HTERT RPE-1 (cell line): ENCODE data around the gene ANKS1B.

Experiments used
- in situ Hi-C: fragments of 300-500 bp; cut with MboI; formaldehyde crosslinking; loops from 4 replicates; pipeline ENCODE4 v1.14.3; 2020; ENCODE audit warnings: low sequenced_read_pairs

The ANKS1B gene

DNA sequence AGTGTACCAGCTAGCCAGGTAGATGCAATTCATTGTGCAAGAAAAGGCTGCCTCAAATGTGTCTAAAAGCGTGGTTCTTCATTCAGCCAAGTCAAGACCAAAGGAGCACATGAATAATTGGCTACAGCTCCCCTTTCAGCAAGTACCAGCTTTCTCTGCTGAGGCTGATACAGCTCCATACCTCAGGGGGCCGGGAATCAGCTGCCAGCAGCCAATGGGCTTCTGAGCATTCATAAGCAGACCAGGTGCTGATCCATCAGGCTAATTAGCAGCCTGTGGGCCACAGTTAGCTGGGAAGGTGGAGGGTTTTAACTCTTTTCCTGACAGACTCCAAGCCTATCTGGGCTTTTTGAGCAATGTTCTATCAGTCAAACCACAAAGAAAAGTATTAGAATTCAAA lies 1075.0 kb downstream of the ANKS1B start:
- in situ Hi-C loops: no loop called here

DNA sequence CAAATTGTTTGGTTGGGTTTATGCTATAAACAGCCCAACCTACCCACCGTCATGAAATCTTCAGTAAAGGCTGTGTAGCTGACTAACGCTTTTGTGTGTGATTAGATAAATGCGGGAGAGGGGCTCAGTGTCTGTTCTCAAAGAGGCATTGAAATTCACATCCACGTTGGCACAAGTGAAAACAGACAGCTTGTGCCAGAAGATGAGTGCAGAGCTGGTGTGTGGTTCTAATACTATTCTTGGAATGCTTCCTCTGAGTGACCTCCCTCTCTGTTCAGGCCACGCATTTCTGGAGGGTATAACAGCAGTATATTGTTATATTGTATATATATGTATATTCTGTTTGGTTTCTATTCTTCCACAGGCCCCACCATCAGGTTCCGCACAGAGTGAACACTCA lies 1075.9 kb downstream of the ANKS1B start:
- in situ Hi-C loops: no loop called here

GRCh38 chr12:98903875-98904274 lies 1080.9 kb downstream of the ANKS1B start:
- in situ Hi-C loops: no loop called here

DNA sequence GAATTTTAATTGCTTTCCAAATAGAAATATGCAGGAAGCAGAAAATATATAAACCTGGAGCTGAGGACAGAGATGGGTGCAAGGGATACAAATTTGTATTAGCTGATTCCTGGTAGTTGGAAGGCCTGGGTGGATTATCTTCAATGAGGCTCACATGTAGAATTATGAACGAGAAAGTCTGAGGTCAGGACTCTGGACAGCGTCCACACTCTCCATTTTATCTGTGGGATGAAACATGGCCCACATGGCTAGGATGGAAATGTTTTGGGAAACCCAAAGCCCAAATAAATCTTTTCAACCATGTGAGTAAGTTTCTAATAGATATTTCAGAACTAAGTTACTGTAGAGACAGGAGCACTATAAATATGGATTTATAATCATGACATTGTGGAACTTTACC lies 1083.5 kb downstream of the ANKS1B start:
- in situ Hi-C loops: no loop called here

- in situ Hi-C loops: no loop called here
These were observed 1087.8 kb downstream of the ANKS1B start for GRCh38 chr12:98896938-98897337.

DNA sequence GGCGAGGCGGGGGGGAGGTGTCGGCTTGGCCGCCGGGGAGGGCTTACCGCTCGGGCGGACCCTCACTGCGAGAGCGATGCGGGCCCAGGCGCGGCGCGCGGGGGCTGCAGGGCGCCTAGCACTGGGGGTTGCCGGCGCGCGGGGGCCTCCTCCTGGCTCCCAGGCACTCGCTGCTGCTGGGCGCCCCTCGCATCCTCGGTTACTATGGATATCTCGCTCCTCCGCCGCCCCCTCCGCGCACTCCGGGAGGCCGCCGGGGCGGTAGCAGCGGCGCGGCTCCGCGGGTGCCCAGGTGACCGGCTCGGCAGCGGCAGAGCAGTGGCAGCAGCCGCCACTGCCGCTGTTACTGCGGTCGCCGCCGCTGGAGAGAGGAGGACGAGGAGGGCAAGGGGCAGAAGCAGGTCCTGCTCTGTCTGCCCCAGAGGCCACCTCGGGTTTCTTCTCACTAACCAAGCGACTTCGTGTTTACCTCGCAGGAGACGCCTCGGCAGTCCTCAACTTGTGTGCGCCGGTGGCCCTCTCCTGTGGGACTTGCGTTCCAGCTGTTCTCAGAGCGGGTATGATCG lies 1089.6 kb downstream of the ANKS1B start:
- in situ Hi-C loops: no loop called here

GRCh38 chr12:98894412-98895085 lies 1090.2 kb downstream of the ANKS1B start:
- in situ Hi-C loops: no loop called here

GRCh38 chr12:98893675-98894411 lies 1090.9 kb downstream of the ANKS1B start:
- in situ Hi-C loops: no loop called here

GRCh38 chr12:98893126-98893674 lies 1091.5 kb downstream of the ANKS1B start:
- in situ Hi-C loops: no loop called here

DNA sequence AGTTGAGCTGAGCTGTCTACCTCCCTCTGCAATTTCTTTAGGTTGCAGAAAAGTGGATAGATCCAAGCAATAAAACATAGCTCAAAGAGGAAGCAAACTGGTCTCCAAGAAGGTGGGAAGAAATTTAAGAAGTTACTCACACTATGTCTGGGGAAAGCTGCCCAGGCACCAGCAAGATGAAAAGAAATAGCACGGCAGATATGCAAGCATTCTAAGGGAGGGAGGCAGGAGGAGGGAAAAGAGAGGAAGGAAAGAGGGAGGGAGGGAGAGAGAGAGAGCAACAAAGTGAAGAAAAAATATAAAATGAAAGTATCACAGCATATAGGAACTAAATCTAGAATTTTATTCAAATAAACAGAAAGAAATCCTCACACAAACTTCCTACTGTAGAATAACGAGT lies 1099.0 kb downstream of the ANKS1B start:
- in situ Hi-C loops: no loop called here

DNA sequence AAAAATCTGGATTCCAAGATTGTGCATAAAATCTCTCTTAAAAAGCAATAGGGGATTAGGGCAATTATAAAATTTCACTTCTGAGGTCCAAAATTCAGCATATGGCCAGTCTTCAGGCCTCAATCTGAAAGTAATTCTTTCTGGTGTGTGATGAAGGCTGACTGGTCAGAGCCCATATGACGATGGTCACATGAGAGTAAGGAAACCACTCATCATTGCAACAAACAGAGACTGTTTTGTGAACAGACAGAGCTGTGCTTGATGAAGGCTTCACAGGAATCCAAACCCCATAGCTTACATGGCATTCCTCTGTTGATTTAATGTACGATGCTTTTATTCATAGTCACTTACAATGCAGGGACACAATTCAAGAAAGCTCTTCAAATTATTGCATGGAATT lies 1101.5 kb downstream of the ANKS1B start:
- in situ Hi-C loops: no loop called here

DNA sequence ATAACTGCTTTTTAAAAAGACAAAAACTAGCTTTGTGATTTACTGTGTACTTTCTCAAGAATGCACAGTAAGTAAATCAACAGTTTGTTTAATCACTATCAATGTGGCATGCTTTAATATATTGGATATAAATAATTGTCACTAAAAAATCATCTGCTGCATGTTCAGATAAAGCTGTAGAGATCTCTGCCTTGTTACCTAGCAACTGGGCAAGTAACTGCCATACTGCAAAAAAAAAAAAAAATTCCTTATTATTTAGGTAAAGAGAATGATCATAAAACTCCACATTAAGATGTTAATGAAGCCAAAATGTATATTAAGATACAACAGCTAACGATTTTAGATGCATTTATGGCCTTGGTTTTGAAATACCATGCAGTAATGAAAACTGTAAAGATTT lies 1102.2 kb downstream of the ANKS1B start:
- in situ Hi-C loops: no loop called here

GRCh38 chr12:98873776-98874175 lies 1111.0 kb downstream of the ANKS1B start:
- in situ Hi-C loops: no loop called here

DNA sequence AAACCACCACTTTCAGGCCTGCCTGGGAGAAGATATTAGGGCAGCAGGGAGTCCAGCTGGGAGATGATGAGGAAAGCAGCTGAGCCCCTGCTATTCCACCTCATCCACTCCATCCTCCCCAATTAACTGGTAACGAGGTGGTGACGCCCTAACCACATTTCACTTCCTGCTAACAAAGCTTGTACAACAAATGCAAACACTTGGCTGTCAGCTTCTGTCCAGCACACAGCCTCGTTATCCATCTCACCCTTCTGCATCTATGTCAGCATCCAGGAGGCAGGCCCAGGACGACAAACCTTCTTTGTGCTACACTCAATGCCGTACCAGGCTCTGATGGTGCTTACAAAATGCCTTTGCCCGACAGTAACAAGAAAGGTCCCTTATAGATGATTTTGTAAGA lies 1114.2 kb downstream of the ANKS1B start:
- in situ Hi-C loops: no loop called here

DNA sequence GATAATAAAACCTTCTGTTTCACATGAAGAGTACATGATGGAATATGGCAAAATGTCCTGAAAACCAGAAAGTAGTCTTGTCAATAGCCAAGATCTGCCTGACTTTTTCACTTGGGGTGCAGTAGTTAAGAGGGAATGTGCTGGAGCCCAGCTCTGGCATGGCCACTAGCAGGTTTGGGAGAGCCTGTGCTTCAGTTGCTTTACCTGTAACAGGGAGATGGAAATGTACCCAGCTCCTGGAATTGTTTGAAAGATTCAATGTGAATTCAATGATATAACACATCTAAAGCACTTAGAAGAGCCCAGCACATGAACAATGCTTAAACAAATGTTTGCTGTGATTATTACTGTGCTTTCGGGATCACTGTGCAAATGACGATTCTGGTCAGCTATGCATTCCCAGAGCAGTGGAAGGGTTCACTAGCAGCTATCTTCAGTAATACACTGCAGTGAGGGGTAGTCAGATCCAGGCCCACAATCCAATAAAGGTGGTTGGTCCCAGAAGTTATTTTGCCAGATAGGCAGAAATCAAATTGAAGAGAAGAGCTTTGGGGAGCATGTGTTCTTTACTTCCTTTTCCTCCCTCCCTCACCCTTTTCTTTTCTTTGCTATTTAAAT lies 1114.7 kb downstream of the ANKS1B start:
- in situ Hi-C loops: no loop called here

- in situ Hi-C loops: no loop called here
These were observed 1116.2 kb downstream of the ANKS1B start for GRCh38 chr12:98868538-98868937.

DNA sequence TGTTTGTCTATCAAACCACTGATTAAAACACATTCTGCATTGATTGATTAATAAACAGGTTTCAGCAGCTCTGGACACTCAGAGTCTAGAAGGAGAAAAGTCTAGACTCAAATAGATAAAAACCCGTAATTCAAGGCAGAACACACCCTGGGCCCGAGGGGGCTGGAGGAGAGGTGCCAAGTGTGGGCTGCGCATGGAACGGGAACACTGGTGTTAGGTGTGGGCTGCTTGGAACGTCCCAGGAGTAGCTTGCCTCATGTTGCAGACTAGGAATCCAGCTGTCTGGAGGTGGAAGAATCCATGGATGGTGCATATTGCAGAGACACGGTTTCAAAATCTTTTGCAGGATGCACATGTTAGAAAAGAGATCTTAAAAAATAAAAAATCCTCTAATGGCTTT lies 1116.7 kb downstream of the ANKS1B start:
- in situ Hi-C loops: no loop called here

DNA sequence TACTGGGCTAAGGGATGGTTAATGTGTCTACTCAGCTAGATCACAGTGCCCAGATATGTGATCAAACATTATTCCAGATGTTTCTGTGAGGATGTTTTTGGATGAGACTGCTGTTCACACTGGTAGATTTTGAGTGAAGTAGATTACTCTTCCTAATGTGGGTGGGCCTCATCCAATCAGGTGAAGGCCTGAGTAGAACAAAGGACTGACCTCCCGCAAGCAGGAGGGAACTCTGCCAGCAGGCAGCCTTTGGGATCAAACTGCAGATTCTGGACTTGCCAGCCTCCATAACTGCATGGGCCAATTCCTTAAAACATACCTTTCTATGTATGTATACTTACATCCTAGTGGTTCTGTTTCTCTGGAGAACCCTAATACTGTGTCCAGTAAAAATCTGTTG lies 1120.4 kb downstream of the ANKS1B start:
- in situ Hi-C loops: no loop called here

GRCh38 chr12:98863167-98863566 lies 1121.6 kb downstream of the ANKS1B start:
- in situ Hi-C loops: no loop called here

DNA sequence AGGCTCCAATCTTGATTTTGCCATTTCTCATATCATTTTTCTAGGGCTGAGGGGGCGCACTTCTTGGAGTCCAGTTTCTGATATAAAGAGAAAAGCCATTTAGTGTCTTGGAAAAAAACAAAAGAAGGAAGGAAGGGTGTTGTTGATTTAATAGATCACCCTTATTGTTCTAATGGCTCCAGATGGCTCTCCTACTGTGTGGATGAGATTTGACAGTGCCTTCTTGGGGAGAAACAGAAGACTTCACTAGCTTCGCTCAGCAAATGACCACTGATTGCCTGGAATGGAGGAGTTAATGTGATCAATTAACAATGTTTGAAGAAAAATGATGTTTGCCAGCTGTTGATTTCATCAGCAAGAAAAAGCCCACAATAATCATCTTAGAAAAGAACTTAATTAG lies 1123.5 kb downstream of the ANKS1B start:
- in situ Hi-C loops: no loop called here

DNA sequence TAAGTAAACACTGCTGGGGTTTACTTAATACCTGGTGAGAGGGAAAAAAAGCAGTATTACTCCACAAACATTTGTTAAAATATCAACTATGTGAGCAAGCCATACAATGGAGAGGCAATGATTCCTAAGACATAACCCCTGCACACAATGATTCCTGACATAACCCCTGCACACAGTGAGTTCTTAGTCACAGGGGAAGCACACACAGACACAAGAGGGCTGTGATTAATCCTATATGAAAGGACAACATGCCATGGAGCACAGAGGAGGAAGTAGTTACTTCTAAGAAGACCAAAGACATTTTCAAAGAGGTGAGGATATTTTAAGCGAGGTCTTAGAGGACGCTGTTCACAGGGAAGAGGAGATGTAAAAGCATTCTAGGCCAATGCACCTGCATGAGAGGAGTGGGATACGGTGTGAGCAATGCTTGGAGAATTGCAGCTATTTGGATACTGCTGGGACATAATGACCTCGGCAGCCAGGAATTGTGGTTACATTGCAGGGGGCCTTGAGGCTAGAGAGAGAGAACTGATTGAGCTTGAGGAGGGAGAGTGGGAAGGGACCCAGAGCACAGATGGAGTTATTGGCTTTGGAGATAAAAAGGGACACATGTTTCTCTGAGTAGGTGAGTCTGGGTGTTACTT lies 1127.7 kb downstream of the ANKS1B start:
- in situ Hi-C loops: no loop called here
